SKM-1 (cell line): ENCODE measurements around the gene PLAAT4.

Experiments used
- DNase-seq: peaks from one replicate; lab custom pipeline; 2025; ENCODE audit not compliant: unreplicated experiment; lab: John Stamatoyannopoulos, UW

Gene PLAAT4, protein sequence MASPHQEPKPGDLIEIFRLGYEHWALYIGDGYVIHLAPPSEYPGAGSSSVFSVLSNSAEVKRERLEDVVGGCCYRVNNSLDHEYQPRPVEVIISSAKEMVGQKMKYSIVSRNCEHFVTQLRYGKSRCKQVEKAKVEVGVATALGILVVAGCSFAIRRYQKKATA

GRCh38 chr11:63536669-63537292 is at the start of gene PLAAT4:
TSS of gene PLAAT4 (plus strand) at chr11:63536808. CDS start at chr11:63536869, 61 bp downstream.
- no peak for DNase-seq

DNA sequence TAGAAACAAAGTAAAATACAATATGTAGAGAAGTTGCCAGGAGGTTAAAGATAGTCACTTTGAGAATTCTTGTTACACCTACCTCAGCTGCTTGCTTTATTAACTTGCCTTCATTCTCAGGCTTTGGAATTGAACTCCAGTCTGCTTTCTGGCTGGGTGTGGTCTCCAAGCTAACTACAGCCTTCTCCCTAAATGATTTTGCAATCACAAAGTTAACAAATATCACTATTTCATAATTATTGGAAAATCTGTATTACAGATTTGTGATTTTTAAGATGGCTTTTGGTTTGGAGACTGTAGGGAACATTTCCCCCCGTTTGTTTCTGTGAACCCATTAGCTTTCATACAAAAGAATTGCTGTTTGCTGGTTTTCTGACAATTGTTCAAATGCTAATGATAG is 47.8 kb upstream of the PLAAT4 start:
- DNase-seq, result no peak

GRCh38 chr11:63489879-63490278 is 46.7 kb upstream of the PLAAT4 start:
- no peak for DNase-seq

DNA sequence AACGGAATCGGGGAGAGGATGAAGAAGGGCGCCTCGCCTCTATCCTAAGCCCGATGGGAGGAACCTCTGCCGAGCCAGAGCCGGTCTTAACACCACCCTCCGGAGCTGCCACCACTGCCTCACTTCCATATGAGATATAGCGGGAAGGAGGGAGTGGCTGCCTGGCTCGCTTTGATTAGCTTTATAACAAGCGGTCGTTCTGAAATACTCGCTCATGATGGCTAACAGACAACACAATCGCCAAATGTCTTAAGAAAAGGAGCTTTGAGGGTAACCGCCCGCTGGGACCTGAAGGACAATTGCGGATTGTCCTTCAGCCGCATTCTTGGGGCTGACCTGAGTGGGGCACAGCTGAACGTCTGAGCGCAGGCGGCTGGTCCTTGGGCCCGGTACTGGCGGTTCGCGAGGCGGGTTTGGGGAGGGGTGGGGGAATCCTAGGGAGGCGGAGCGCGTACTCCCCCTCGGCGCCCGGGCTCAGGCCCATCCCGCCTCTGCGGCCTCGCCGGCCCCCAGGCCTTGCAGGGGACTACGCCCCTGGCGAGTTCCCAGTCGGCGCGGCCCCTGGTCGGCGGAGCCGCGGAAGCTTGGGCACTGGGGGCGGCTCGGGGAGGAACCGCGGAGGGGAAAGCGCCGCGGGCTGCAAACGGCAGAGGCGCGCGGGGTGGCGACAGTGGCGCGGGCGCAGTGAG is 45.9 kb upstream of the PLAAT4 start, which contains the start of gene PLAAT5:
PLAAT5 (minus strand) TSS at position 617 of the 689 bp plus-strand sequence; CDS start at position 484, 133 bp downstream.
- no peak for DNase-seq

DNA sequence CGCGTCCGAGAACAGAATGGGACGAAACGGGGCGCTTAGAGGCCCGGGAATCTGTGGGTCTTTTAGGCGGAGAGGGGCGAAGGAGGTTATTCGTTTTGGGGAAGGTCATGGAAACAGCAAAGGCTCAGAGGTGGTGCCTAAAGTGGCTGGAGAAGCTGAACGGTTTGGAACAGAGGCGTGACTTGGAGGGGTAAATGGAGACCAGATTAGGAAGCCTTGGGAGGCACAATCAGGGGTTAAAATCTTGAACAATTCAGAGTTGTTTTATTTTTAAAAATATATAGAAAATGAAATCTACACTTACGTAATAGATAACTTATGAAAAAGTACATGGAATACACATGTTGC is 45.4 kb upstream of the PLAAT4 start:
- DNase-seq, result no peak

DNA sequence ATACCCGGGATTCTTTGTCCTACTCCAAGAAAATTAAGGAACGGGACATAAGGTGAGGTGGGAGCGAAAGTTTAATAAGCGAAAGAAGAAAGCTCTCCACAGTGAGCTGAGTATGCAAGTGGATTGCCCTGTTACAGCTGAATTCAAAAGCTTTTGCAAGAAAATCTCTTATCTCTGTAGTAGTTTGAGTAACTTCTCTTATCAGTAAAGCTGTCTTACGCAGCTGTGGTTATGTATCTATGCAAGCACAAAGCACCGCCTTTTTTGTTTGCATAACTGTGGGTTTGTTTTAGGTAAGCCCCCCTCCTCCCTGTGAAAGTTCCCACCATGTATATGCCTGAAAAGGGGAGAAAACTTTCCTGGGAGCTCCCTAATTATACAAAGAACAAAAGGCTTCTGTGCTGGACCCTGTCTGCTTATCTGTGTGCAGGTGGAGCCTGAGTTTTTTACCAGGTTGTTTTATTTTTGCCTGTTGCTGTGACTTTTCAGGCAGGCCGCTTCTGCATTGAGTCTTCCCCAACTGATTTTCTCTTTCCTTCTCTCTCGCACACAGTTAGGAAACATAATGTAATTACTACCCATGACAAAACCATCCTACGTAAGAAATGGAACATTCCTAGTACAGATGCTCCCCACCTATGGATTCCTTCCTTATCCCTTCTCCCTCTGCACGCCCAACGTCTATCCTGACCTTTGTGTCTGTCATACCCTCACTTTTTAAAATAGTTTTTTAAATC is 44.8 kb upstream of the PLAAT4 start:
- no peak for DNase-seq

DNA sequence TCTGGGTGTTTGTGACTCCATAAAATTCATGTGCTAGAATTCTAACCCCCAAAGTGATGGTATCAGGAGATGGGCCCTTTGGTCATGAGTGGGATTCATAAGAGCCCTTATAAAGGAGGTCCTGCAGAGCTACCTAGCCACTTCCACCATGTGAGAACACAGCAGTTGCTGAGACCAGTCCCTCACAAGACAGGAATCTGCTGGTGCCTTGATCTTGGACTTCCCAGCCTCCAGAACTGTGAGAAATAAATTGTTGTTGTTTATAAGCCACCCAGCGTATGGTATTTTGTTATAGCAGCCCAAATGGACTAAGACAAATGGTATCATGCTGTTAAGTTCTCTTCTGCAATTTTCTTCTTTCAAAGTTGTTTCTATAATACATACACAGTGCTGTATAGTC is 44.2 kb upstream of the PLAAT4 start:
- DNase-seq, result no peak

GRCh38 chr11:63493127-63493526 is 43.5 kb upstream of the PLAAT4 start:
- DNase-seq, result no peak

DNA sequence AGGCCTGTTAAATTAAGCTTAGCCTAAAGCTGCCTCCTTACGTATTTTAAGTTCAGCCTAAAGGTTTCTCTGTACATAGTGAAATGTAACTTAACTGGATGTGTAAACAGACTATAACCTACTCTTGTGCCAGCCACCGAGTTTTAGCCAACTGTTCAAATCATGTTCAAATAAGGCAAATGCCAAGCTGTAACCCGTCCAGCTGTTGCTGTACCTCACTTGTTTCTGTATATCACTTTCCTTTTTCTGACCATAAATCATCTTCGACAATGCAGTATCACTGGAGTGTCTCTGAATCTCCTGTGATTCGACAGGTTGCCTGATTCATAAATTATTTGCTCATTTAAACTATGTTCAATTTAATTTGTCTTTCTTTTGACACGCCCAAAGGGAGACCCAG is 41.6 kb upstream of the PLAAT4 start:
- DNase-seq, result no peak

- no peak for DNase-seq
These were observed 36.7 kb upstream of the PLAAT4 start for GRCh38 chr11:63499874-63500273.

DNA sequence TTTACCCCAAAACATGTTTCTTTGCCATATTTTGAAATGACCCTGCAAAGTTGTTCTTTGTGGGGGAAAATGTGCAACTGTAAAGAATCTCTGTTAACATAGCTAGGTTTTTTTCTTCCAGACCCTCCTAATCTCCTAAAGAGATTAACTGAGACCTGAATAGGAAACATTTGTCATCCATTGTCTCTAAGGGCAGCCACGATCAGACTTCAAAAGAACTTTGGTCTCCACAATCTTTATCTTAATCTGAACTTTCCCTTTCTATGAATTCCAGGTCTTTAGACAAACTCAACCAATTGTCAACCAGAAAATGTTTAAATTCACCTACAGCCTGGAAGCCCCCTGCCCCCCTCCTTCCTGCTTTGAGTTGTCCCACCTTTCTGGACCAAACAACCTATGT is 35.4 kb upstream of the PLAAT4 start:
- no peak for DNase-seq

GRCh38 chr11:63502252-63502820 is 34.3 kb upstream of the PLAAT4 start:
- peak; percentile 19 for DNase-seq

DNA sequence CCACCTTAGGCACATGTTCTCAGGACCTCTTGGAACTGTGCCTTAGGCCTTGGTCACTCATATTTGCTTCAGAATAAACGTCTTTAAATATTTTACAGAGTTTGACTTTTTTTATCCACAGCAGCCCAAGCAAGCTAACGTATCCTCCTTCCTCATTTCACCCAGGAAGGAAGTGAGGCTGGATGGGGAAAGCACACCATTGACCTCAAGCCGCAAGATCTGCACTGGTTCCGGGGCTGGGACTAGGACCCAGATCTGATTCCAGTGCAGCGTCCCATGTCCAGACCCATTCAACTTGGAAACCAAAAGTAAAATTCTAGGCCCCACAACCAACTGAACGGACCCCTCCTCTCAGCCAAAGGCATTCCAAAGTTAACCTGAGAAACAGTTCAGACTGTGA is 33.1 kb upstream of the PLAAT4 start:
- peak; percentile 82 for DNase-seq

- no peak for DNase-seq
These were observed 32.6 kb upstream of the PLAAT4 start for GRCh38 chr11:63504054-63504453.

GRCh38 chr11:63504933-63505586 is 31.5 kb upstream of the PLAAT4 start:
- DNase-seq, result no peak

GRCh38 chr11:63505857-63506528 is 30.6 kb upstream of the PLAAT4 start, which contains the start of gene LGALS12:
TSS of gene LGALS12 (plus strand) at chr11:63506084. CDS start at chr11:63506459, 375 bp downstream.
- DNase-seq, result peak; percentile 96

DNA sequence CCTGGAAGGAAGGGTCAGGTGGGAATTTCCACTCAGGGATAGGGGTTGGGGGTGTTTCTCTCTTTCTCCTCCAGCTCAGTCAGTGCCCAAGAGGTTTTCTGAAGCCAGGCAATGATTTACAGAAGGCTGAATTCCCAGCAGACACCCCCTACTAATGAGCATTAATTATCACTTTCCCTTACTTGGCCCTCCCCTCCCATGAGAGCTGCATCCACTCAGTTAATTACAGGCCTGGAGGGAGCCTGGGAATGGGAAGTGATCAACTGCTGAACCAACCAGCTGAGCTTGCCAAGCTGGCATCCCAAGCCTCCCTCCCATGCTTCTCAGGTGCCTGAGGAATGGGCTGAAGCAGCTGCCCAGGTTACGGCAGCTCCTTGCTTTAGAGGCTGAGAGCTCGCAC is 29.7 kb upstream of the PLAAT4 start:
- DNase-seq, result no peak

GRCh38 chr11:63507511-63507910 is 29.1 kb upstream of the PLAAT4 start:
- no peak for DNase-seq

GRCh38 chr11:63508009-63508408 is 28.6 kb upstream of the PLAAT4 start:
- peak; percentile 64 for DNase-seq

- no peak for DNase-seq
These were observed 27.9 kb upstream of the PLAAT4 start for GRCh38 chr11:63508745-63509144.
